ENCODE data around the gene EFHD2.

- TF ChIP-seq CTCF (IDR thresholded peaks at IDR 0.05) (no peak), POLR2A (IDR thresholded peaks at IDR 0.05) (no peak)
Observed at GRCh38 chr1:15424981-15425380, 15.3 kb downstream of the EFHD2 start.
